Activated B cell treated with CpG ODN at 0.5 μM for 24 hours (primary cell): Measurements from ENCODE around the gene HLA-DQB1. TPM values are rescaled to one million over a fixed set of nuclear protein-coding genes. Genes with fewer than 3 reads are reported as not detected.
A peak's percentile ranks its signal among the peaks of the same experiment; 100 is the strongest.
"Not testable (repeated sequence)": the region's sequence is repeated elsewhere in the genome, so short reads cannot be mapped to it uniquely, and the experiment has no call there.

ENCODE experiments used
- ATAC-seq: fragments of 200-7000 bp; cut with Tn5 transposase; one replicate; pipeline ENCODE4 v1.10.0; 2021; ENCODE audit warnings: low read depth, mild to moderate bottlenecking, moderate library complexity
- CTCF ChIA-PET: fragments of 350-600 bp; sonication (Branson Sonifier 250); formaldehyde crosslinking; loops from one replicate; lab custom pipeline; 2021; ENCODE audit warnings: antibody characterized with exemption; lab: Charles Lee
- POLR2A ChIA-PET: fragments of 350-600 bp; sonication (Branson Sonifier 250); formaldehyde crosslinking; loops from one replicate; lab custom pipeline; 2021; ENCODE audit warnings: antibody characterized with exemption; lab: Charles Lee
- DNase-seq: peaks from one replicate; pipeline ENCODE4 v3.0.0; 2022
- H3K27ac Mint-ChIP-seq: one replicate; pipeline ENCODE4 v1.8.0; 2020; ENCODE audit warnings: mixed read lengths
- H3K27me3 Mint-ChIP-seq: one replicate; pipeline ENCODE4 v1.8.0; 2021; ENCODE audit warnings: mixed read lengths
- H3K36me3 Mint-ChIP-seq: one replicate; pipeline ENCODE4 v1.8.0; 2021; ENCODE audit warnings: low read depth, mixed read lengths
- H3K4me1 Mint-ChIP-seq: one replicate; pipeline ENCODE4 v1.8.0; 2021; ENCODE audit warnings: mixed read lengths
- H3K4me3 Mint-ChIP-seq: one replicate; pipeline ENCODE4 v1.8.0; 2020; ENCODE audit warnings: mild to moderate bottlenecking, mixed read lengths
- H3K9me3 Mint-ChIP-seq: one replicate; pipeline ENCODE4 v1.8.0; 2020; ENCODE audit warnings: mixed read lengths
- CTCF ChIP-seq: fragments of 200-600 bp; IDR thresholded peaks from one replicate; pipeline ENCODE4 v1.8.0; 2022; ENCODE audit warnings: antibody characterized with exemption, mild to moderate bottlenecking
- intact Hi-C: fragments of 100-400 bp; cut with micrococcal nuclease; formaldehyde crosslinking; loops from one replicate; pipeline ENCODE4 v1.15.1; 2024
- total RNA-seq: library from RNA; stranded (reverse); gene quantifications from 2 replicates; pipeline ENCODE4 v1.2.3, GENCODE V29; 2022

Gene HLA-DQB1
- total RNA-seq, 1 donor from 2014 or later: 262 TPM

DNA sequence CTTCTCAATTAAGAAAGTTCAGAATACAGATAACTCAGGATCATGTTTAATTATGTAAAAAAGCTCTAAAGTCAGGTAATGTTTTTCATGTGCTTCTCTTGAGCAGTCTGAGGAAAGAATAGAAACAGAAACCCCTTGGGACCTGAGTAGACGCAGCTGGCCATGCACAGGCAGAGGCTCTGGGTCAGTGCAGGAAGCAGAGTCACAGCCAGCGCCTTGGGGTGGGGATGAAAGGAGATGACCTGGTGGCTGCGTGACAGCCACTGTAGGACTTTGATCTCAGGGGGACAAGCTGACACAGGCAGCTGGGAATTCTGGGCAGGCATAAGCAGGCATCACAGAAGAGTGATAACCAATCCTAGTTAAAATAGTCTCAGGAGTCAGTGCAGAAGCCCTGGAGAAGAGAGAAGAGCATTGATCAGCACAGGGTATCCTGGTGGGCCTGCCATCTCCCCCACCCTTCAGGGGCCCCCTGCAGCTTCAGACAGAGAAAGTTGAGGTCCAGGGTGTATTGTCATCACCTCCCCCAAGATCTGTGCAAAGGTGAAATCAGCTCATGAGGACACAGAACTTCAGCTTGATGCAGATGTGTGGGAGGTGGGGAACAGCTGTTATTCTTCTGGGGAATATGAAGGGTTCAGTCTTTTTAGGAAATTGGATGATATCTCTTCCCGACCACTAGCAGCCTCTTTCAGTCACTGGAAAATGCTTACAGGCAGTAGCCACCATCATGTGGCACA is 6.4 kb downstream of the HLA-DQB1 start:
- Mint-ChIP-seq H3K27me3 (no peaks in the 10 kb centered on the region), H3K27ac (peak overlapping the region; percentile 93), H3K9me3 (no peaks in the 10 kb centered on the region), H3K4me3 (peak overlapping the region; percentile 65), H3K36me3 (peaks cover 66% of the 10 kb centered on the region), H3K4me1 (peaks cover 66% of the 10 kb centered on the region)
- intact Hi-C loops: loop anchor here (1.0 to 10.0 kb wide), 3 partner anchors 32 to 135 kb away; no protein-coding TSS in a partner anchor
- ChIA-PET POLR2A (interaction anchor here (0.6 to 3.0 kb wide), 32 partner anchors 9 to 224 kb away, joined by 3 to 64 read pairs (median 6); partner anchors contain the start of genes HLA-DQA1, HLA-DRA, HLA-DRB5 and PSMB9), CTCF (interaction anchor here (0.7 to 1.3 kb wide), 5 partner anchors 30 to 227 kb away, joined by 3 to 4 read pairs (median 3); no protein-coding TSS in a partner anchor)
- TF ChIP-seq CTCF: no peak
- no peak for DNase-seq
- ATAC-seq: peak; percentile 83

- Mint-ChIP-seq H3K27ac (peak overlapping the region; percentile 93), H3K9me3 (no peaks in the 10 kb centered on the region), H3K4me1 (peaks cover 69% of the 10 kb centered on the region), H3K4me3 (peak overlapping the region; percentile 52), H3K27me3 (no peaks in the 10 kb centered on the region), H3K36me3 (peaks cover 64% of the 10 kb centered on the region)
- ChIA-PET POLR2A (interaction anchor here (0.8 to 2.2 kb wide), 11 partner anchors 12 to 219 kb away, joined by 3 to 8 read pairs (median 4); partner anchors contain the start of gene HLA-DRA), CTCF (no interaction called here)
- ATAC-seq (no peak), DNase-seq (no peak)
- intact Hi-C loops: loop anchor here (5.0 kb wide), 1 partner anchor 34 kb away; no protein-coding TSS in a partner anchor
- TF ChIP-seq CTCF: no peak
Observed at GRCh38 chr6:32658268-32658897, 8.1 kb downstream of the HLA-DQB1 start.

GRCh38 chr6:32657819-32658218 is 8.6 kb downstream of the HLA-DQB1 start:
- H3K9me3 Mint-ChIP-seq, DNase-seq, ATAC-seq, H3K27me3 Mint-ChIP-seq, CTCF ChIA-PET: not testable (repeated sequence)
- peaks cover 58% of the 10 kb centered on the region for H3K36me3 Mint-ChIP-seq
- POLR2A ChIA-PET: interaction anchor here (0.9 to 2.2 kb wide), 8 partner anchors 20 to 103 kb away, joined by 3 to 8 read pairs (median 6); no protein-coding TSS in a partner anchor
- peak overlapping the region; percentile 93 for H3K27ac Mint-ChIP-seq
- intact Hi-C loops: loop anchor here (5.0 kb wide), 1 partner anchor 34 kb away; no protein-coding TSS in a partner anchor
- H3K4me1 Mint-ChIP-seq: peaks cover 66% of the 10 kb centered on the region
- peak overlapping the region; percentile 52 for H3K4me3 Mint-ChIP-seq

DNA sequence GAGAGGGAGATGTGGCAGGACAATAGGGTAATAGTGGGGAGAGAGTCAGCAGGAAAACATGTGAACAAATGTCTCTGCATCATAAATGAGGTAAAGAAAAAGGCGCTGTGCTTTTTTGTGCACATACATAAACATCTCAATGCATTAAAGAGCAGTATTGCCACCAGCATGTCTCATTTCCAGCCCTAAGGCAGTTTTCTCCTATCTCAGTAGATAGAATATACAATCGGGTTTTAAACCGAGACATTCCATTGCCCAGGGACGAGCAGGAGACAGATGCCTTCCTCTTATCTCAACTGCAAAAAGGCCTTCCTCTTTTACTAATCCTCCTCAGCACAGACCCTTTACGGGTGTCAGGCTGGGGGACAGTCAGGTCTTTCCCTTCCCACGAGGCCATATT is 9.1 kb downstream of the HLA-DQB1 start:
- ATAC-seq, H3K9me3 Mint-ChIP-seq, H3K4me3 Mint-ChIP-seq, H3K27me3 Mint-ChIP-seq, DNase-seq, H3K27ac Mint-ChIP-seq, CTCF ChIA-PET: not testable (repeated sequence)
- intact Hi-C loops: loop anchor here (5.0 kb wide), 1 partner anchor 35 kb away; no protein-coding TSS in a partner anchor
- POLR2A ChIA-PET: interaction anchor here (1.6 to 2.2 kb wide), 2 partner anchors 19 to 34 kb away, joined by 5 to 8 read pairs; no protein-coding TSS in a partner anchor
- peaks cover 57% of the 10 kb centered on the region for H3K36me3 Mint-ChIP-seq
- peaks cover 66% of the 10 kb centered on the region for H3K4me1 Mint-ChIP-seq

- CTCF ChIA-PET: no interaction called here
- peaks cover 46% of the 10 kb centered on the region for H3K4me1 Mint-ChIP-seq
Observed at GRCh38 chr6:32655203-32655710, 11.2 kb downstream of the HLA-DQB1 start.

More at GRCh38 chr6:32655203-32655710, 11.2 kb downstream of the HLA-DQB1 start:
- ATAC-seq (no peak), DNase-seq (no peak)
- intact Hi-C loops: loop anchor here (5.0 kb wide), 1 partner anchor 37 kb away; no protein-coding TSS in a partner anchor
- Mint-ChIP-seq H3K27me3 (no peaks in the 10 kb centered on the region), H3K9me3 (no peaks in the 10 kb centered on the region), H3K36me3 (peaks cover 37% of the 10 kb centered on the region), H3K27ac (peak overlapping the region; percentile 76), H3K4me3 (no peak overlapping the region)
- TF ChIP-seq CTCF: no peak
- POLR2A ChIA-PET: no interaction called here
